ENCODE results near the gene DDX39B. TPM values are rescaled to one million over a fixed set of nuclear protein-coding genes. Genes with fewer than 3 reads are reported as not detected.

Gene DDX39B
- total RNA-seq, 2 donors from 2014 or later = 198 to 217 TPM

DNA sequence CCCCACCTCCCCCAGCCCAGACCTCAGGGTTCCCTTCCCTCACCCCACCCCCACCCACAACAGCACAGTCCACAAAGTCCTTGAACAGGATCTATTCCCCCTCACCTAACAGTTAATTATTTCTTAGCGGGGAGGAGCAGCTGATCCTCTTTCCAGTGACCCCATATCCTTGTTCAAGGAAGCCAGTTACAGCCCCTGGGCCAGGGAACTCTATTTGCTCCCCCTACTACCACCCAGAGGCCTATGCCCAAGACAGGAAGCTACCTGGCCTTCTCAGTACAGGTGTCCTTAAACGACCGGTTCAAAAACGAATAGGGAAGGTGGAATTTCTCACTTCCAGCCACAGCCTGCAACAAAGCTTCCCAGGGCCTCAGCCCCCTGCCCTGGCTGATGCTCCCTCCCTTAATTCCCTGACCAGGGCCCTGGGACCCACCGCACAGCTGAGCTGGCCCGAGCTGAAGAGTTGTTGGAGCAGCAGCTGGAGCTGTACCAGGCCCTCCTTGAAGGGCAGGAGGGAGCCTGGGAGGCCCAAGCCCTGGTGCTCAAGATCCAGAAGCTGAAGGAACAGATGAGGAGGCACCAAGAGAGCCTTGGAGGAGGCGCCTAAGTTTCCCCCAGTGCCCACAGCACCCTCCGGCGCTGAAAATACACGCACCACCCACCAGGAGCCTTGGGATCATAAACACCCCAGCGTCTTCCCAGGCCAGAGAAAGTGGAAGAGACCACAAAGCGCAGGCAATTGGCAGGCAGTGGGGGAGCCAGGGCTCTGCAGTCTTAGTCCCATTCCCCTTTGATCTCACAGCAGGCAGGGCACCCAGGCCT is 12.3 kb downstream of the DDX39B start:
- peaks cover 35% of the 10 kb centered on the region for H3K36me3 ChIP-seq
- ATAC-seq (ENCODE audit: insufficient number of reproducible peaks, low FRiP score, low read depth) = no peak

DNA sequence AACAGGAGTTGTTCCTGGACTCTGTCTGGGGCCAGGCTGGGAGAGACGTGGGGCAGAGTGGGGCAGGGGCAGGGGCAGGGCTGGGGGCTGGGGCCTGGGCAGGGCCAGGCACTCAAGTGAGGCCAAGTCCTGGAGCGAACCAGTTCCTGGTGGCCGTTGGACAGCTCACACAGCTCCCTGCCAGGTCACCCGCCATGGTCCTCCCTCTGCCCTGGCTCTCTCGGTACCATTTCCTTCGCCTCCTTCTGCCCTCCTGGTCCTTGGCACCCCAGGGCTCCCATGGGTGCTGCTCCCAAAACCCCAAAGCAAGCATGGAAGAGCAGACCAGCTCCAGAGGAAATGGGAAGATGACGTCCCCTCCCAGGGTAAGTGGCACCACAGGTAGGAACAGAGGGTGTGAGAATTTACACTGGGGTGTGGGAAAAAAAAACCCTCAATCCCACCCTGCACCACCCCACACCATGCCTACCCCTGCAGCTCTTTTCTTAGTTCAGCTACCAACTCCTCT is 12.9 kb downstream of the DDX39B start, which contains the start of gene MCCD1:
MCCD1 (plus strand) TSS at position 142 of the 508 bp plus-strand sequence; CDS start at position 195, 53 bp downstream.
- Histone ChIP-seq H3K4me1 (ENCODE audit: control insufficient read depth in 1 of 2, low read depth in 2 of 2) (no peaks in the 10 kb centered on the region), H3K27me3 (replicated peaks; ENCODE audit: insufficient read depth) (no peaks in the 10 kb centered on the region), H3K9me3 (no peaks in the 10 kb centered on the region), H3K36me3 (peaks cover 28% of the 10 kb centered on the region), H3K4me3 (no peak within 1 kb of the TSS), H3K27ac (no peak within 1 kb of the TSS)
- no peak for DNase-seq (ENCODE audit: low spot score)
- TF ChIP-seq, protein P1, sequence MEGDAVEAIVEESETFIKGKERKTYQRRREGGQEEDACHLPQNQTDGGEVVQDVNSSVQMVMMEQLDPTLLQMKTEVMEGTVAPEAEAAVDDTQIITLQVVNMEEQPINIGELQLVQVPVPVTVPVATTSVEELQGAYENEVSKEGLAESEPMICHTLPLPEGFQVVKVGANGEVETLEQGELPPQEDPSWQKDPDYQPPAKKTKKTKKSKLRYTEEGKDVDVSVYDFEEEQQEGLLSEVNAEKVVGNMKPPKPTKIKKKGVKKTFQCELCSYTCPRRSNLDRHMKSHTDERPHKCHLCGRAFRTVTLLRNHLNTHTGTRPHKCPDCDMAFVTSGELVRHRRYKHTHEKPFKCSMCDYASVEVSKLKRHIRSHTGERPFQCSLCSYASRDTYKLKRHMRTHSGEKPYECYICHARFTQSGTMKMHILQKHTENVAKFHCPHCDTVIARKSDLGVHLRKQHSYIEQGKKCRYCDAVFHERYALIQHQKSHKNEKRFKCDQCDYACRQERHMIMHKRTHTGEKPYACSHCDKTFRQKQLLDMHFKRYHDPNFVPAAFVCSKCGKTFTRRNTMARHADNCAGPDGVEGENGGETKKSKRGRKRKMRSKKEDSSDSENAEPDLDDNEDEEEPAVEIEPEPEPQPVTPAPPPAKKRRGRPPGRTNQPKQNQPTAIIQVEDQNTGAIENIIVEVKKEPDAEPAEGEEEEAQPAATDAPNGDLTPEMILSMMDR (IDR thresholded peaks at IDR 0.05) = no peak
- no peak for ATAC-seq (ENCODE audit: insufficient number of reproducible peaks, low FRiP score, low read depth)

More for the DNA sequence above, 12.3 kb downstream of the DDX39B start:
- Histone ChIP-seq H3K4me3 (no peak overlapping the region), H3K9me3 (no peaks in the 10 kb centered on the region), H3K4me1 (ENCODE audit: control insufficient read depth in 1 of 2, low read depth in 2 of 2) (no peaks in the 10 kb centered on the region), H3K27ac (no peak overlapping the region), H3K27me3 (replicated peaks; ENCODE audit: insufficient read depth) (no peaks in the 10 kb centered on the region)
- TF ChIP-seq, protein P1 (IDR thresholded peaks at IDR 0.05) = no peak
- no peak for DNase-seq (ENCODE audit: low spot score)

DNA sequence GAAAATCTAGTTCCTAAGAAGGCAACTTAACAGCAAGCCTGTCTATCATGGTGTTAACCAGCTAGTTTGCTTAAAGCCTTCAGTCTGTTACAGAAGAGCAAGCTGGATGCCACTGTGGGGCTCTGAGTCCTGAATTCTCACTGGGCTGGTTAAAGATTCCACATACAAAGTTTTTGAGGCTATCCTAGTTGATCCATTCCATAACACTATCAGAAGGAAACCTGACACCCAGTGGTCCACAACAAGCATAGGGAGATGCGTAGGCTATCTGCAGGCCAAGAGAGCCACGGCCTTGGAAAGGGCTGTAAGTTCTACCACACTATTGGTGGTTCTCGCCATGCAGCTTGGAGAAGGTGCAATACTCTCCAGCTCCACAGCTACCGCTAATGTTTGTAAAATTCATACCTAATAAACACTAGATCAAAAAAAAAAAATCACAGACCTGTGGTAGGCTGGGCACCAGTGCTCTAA is 13.5 kb downstream of the DDX39B start:
- H3K27ac ChIP-seq = no peak overlapping the region
- H3K36me3 ChIP-seq = peaks cover 24% of the 10 kb centered on the region
- H3K27me3 ChIP-seq (replicated peaks; ENCODE audit: insufficient read depth) = no peaks in the 10 kb centered on the region
- ATAC-seq (ENCODE audit: insufficient number of reproducible peaks, low FRiP score, low read depth) (no peak), DNase-seq (ENCODE audit: low spot score) (no peak)
- no peaks in the 10 kb centered on the region for H3K9me3 ChIP-seq
- no peaks in the 10 kb centered on the region for H3K4me1 ChIP-seq (ENCODE audit: control insufficient read depth in 1 of 2, low read depth in 2 of 2)
- TF ChIP-seq, protein P1 (IDR thresholded peaks at IDR 0.05) = no peak
- H3K4me3 ChIP-seq = no peak overlapping the region

DNA sequence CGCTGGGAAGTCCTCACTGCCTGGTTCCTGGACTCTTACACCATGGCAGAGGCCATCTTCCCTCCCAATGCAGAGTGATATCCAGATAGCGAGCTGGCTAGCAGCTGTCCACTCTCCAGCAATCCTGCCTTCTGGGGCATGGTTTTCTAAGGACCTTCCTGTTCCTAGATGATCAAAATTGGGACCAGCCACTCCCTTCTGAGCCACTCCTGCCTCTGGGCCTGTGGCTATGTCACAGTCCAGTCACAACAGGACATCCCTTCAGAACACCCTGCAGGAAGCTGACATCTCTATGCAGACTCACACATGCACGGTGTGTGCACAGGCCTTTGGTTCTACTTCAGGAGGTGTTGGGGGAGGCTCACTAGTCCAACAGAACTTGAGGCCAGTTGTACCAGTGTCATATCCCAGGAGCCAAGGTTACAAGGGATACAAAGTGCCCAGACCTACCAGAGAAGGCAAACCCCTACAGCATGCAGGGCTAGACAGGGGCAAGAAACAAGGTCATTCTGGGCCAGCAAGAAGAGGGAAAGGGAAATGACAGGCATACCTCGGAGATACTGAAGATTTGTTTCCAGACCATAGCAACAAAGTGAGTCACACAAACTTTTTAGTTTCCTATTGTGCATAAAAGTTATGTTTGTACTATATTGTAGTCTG is 15.7 kb downstream of the DDX39B start:
- Histone ChIP-seq H3K4me3 (no peak overlapping the region), H3K36me3 (peaks cover 15% of the 10 kb centered on the region), H3K27ac (no peak overlapping the region), H3K4me1 (ENCODE audit: control insufficient read depth in 1 of 2, low read depth in 2 of 2) (no peaks in the 10 kb centered on the region), H3K9me3 (no peaks in the 10 kb centered on the region), H3K27me3 (replicated peaks; ENCODE audit: insufficient read depth) (no peaks in the 10 kb centered on the region)
- ATAC-seq (ENCODE audit: insufficient number of reproducible peaks, low FRiP score, low read depth) (no peak), DNase-seq (ENCODE audit: low spot score) (no peak)
- TF ChIP-seq, protein P1 (IDR thresholded peaks at IDR 0.05) = no peak

DNA sequence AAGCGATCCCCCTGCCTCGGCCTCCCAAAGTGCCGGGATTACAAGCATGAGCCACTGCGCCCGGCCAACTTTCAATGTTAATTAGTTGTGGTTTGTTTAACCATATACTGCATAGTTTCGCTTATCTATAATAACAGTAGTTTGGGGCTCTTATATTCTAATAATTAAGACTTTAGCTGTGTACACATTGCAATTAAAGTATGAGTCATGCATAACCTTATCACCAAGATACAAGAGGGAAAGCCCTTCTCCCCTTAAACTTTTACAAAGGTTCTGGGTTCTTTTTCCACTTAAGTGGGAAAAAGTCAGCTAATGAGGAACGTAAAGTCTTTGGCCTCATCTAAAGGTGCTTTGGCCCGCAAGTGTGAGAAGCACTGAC is 16.3 kb downstream of the DDX39B start:
- Histone ChIP-seq H3K27ac (no peak overlapping the region), H3K36me3 (peaks cover 10% of the 10 kb centered on the region), H3K9me3 (no peaks in the 10 kb centered on the region), H3K4me3 (no peak overlapping the region), H3K4me1 (ENCODE audit: control insufficient read depth in 1 of 2, low read depth in 2 of 2) (no peaks in the 10 kb centered on the region), H3K27me3 (replicated peaks; ENCODE audit: insufficient read depth) (no peaks in the 10 kb centered on the region)
- DNase-seq (ENCODE audit: low spot score) = no peak
- no peak for ATAC-seq (ENCODE audit: insufficient number of reproducible peaks, low FRiP score, low read depth)
- TF ChIP-seq, protein P1 (IDR thresholded peaks at IDR 0.05) = no peak
